H9 (cell line): ENCODE results near the gene CLMN. TPM values are rescaled to one million over a fixed set of nuclear protein-coding genes. Genes with fewer than 3 reads are reported as not detected.

Experiments used
- DNase-seq: peaks from one replicate; pipeline ENCODE4 v3.0.0-alpha.2; 2017
- H2AFZ ChIP-seq: one replicate; pipeline ENCODE4 v1.6.1; 2013; ENCODE audit warnings: mild to moderate bottlenecking, low read length, control low read depth, moderate library complexity
- H2AK5ac ChIP-seq: 2 replicates; pipeline ENCODE4 v1.6.1; 2013; ENCODE audit warnings: low read length, control low read depth, mixed read lengths; ENCODE audit not compliant: insufficient read length
- H2BK120ac ChIP-seq: one replicate; pipeline ENCODE4 v1.6.1; 2013; ENCODE audit warnings: low read depth, mild to moderate bottlenecking, low read length, control low read depth, inconsistent platforms; ENCODE audit not compliant: poor library complexity, severe bottlenecking
- H2BK12ac ChIP-seq: 2 replicates; pipeline ENCODE4 v1.6.1; 2013; ENCODE audit warnings: low read length, control low read depth, mixed read lengths, low read depth; ENCODE audit not compliant: insufficient read length
- H2BK15ac ChIP-seq: 2 replicates; pipeline ENCODE4 v1.6.1; 2013; ENCODE audit warnings: low read depth, low read length, control low read depth
- H2BK20ac ChIP-seq: one replicate; pipeline ENCODE4 v1.6.1; 2013; ENCODE audit warnings: low read depth, mild to moderate bottlenecking, low read length, control low read depth, inconsistent platforms; ENCODE audit not compliant: poor library complexity, severe bottlenecking
- H2BK5ac ChIP-seq: 2 replicates; pipeline ENCODE4 v1.6.1; 2013; ENCODE audit warnings: low read length, control low read depth, mixed read lengths; ENCODE audit not compliant: insufficient read length
- H3K14ac ChIP-seq: 2 replicates; pipeline ENCODE4 v1.6.1; 2013; ENCODE audit warnings: low read length, control low read depth; ENCODE audit not compliant: insufficient read depth
- H3K18ac ChIP-seq: 2 replicates; pipeline ENCODE4 v1.6.1; 2013; ENCODE audit warnings: low read depth, mild to moderate bottlenecking, mixed read lengths, low read length, control low read depth; ENCODE audit not compliant: insufficient read length
- H3K23ac ChIP-seq: 2 replicates; pipeline ENCODE4 v1.6.1; 2013; ENCODE audit warnings: low read length, control low read depth, mixed read lengths, low read depth; ENCODE audit not compliant: insufficient read length
- H3K23me2 ChIP-seq: 2 replicates; pipeline ENCODE4 v1.6.1; 2013; ENCODE audit warnings: low read depth, mild to moderate bottlenecking, mixed read lengths, low read length, control low read depth; ENCODE audit not compliant: insufficient read length, poor library complexity, severe bottlenecking
- H3K27ac ChIP-seq: 2 replicates; pipeline ENCODE4 v1.5.1; 2013; ENCODE audit warnings: low read length, control low read depth, mixed read lengths, low read depth; ENCODE audit not compliant: insufficient read length
- H3K27me3 ChIP-seq: 2 replicates; pipeline ENCODE4 v1.6.1; 2013; ENCODE audit warnings: low read length, control low read depth, inconsistent platforms; ENCODE audit not compliant: insufficient read depth
- H3K4ac ChIP-seq: 2 replicates; pipeline ENCODE4 v1.6.1; 2013; ENCODE audit warnings: low read depth, mild to moderate bottlenecking, control low read depth, inconsistent platforms, low read length, moderate library complexity
- H3K4me1 ChIP-seq: 2 replicates; pipeline ENCODE4 v1.6.1; 2013; ENCODE audit warnings: low read length, control low read depth, inconsistent platforms; ENCODE audit not compliant: insufficient read depth
- H3K4me2 ChIP-seq: 2 replicates; pipeline ENCODE4 v1.6.1; 2013; ENCODE audit warnings: low read length, control low read depth, mixed read lengths; ENCODE audit not compliant: insufficient read length, insufficient read depth
- H3K56ac ChIP-seq: 2 replicates; pipeline ENCODE4 v1.6.1; 2013; ENCODE audit warnings: low read depth, mild to moderate bottlenecking, mixed read lengths, low read length, control low read depth; ENCODE audit not compliant: insufficient read length
- H3K79me1 ChIP-seq: 2 replicates; pipeline ENCODE4 v1.6.1; 2013; ENCODE audit warnings: low read depth, mild to moderate bottlenecking, moderate library complexity, low read length, control low read depth, inconsistent platforms; ENCODE audit not compliant: insufficient read depth, poor library complexity, severe bottlenecking
- H3K79me2 ChIP-seq: 2 replicates; pipeline ENCODE4 v1.6.1; 2013; ENCODE audit warnings: low read length, control low read depth, inconsistent platforms; ENCODE audit not compliant: insufficient read depth
- H3K9ac ChIP-seq: 2 replicates; pipeline ENCODE4 v1.6.1; 2013; ENCODE audit warnings: low read length, control low read depth, mixed read lengths; ENCODE audit not compliant: insufficient read length; ENCODE audit errors: extremely low read depth
- H3K9me3 ChIP-seq: one replicate; pipeline ENCODE4 v1.6.1; 2013; ENCODE audit warnings: low read depth, low read length, inconsistent platforms; ENCODE audit not compliant: control insufficient read depth
- H3T11ph ChIP-seq: one replicate; pipeline ENCODE4 v1.6.1; 2013; ENCODE audit warnings: mild to moderate bottlenecking, low read length, control low read depth, inconsistent platforms
- H4K20me1 ChIP-seq: one replicate; pipeline ENCODE4 v1.6.1; 2013; ENCODE audit not compliant: control insufficient read depth, insufficient read length, insufficient read depth
- H4K5ac ChIP-seq: 2 replicates; pipeline ENCODE4 v1.6.1; 2013; ENCODE audit warnings: low read depth, mild to moderate bottlenecking, mixed read lengths, low read length, control low read depth; ENCODE audit not compliant: insufficient read length
- H4K8ac ChIP-seq: replicated peaks from 2 replicates; pipeline ENCODE4 v1.6.1; 2013; ENCODE audit warnings: low read length, control low read depth, mixed read lengths, low read depth; ENCODE audit not compliant: insufficient read length
- H4K91ac ChIP-seq: 2 replicates; pipeline ENCODE4 v1.6.1; 2013; ENCODE audit warnings: low read depth, mild to moderate bottlenecking, moderate library complexity, mixed read lengths, low read length, control low read depth; ENCODE audit not compliant: insufficient read length
- H3K27ac Mint-ChIP-seq, 3 experiments: 2 replicates in 2 of 3; 3 replicates in 1 of 3; pipeline ENCODE4 v1.8.0; 2020 to 2021; ENCODE audit warnings: mixed read lengths in 3 of 3, mild to moderate bottlenecking in 1 of 3, moderate library complexity in 1 of 3
- H3K27me3 Mint-ChIP-seq: 2 replicates; pipeline ENCODE4 v1.8.0; 2021; ENCODE audit warnings: low read depth, mild to moderate bottlenecking, moderate library complexity, mixed read lengths
- H3K36me3 Mint-ChIP-seq, 3 experiments: 2 replicates in 2 of 3; 3 replicates in 1 of 3; pipeline ENCODE4 v1.8.0; 2020 to 2021; ENCODE audit warnings: low read depth in 3 of 3, mixed read lengths in 3 of 3; ENCODE audit not compliant: insufficient read depth in 1 of 3
- H3K4me1 Mint-ChIP-seq, 2 experiments: 2 replicates each; pipeline ENCODE4 v1.8.0; 2020; ENCODE audit warnings: mixed read lengths in 2 of 2
- H3K4me3 Mint-ChIP-seq, 2 experiments: 2 replicates in 1 of 2; 3 replicates in 1 of 2; pipeline ENCODE4 v1.8.0; 2020 to 2021; ENCODE audit warnings: mild to moderate bottlenecking in 2 of 2, mixed read lengths in 2 of 2, moderate library complexity in 1 of 2
- H3K9me3 Mint-ChIP-seq, 2 experiments: 2 replicates in 1 of 2; 3 replicates in 1 of 2; pipeline ENCODE4 v1.8.0; 2020; ENCODE audit warnings: mild to moderate bottlenecking in 2 of 2, mixed read lengths in 2 of 2, moderate library complexity in 1 of 2
- CTCF ChIP-seq: fragments of 200-600 bp; sonication (generic); conservative IDR thresholded peaks from 3 replicates; pipeline ENCODE4 v1.8.0; 2021; ENCODE audit warnings: antibody characterized with exemption, mild to moderate bottlenecking
- WGBS: extraction: QIAGEN DNeasy Blood & Tissue Kit; methylation state at CpG from one replicate; pipeline ENCODE4 v1.1.7; 2013; ENCODE audit warnings: missing lambda C conversion rate, low lambda C conversion rate, mixed read lengths; ENCODE audit not compliant: insufficient read length; ENCODE audit errors: extremely low coverage; 5-methylcytosine and 5-hydroxymethylcytosine counted together
- total RNA-seq: library from RNA; stranded (reverse); gene quantifications from 2 replicates; pipeline ENCODE4 v1.2.1, GENCODE V29; 2021

CLMN gene
- total RNA-seq, 1 experiment from 2014 or later, result 7.6 TPM

DNA sequence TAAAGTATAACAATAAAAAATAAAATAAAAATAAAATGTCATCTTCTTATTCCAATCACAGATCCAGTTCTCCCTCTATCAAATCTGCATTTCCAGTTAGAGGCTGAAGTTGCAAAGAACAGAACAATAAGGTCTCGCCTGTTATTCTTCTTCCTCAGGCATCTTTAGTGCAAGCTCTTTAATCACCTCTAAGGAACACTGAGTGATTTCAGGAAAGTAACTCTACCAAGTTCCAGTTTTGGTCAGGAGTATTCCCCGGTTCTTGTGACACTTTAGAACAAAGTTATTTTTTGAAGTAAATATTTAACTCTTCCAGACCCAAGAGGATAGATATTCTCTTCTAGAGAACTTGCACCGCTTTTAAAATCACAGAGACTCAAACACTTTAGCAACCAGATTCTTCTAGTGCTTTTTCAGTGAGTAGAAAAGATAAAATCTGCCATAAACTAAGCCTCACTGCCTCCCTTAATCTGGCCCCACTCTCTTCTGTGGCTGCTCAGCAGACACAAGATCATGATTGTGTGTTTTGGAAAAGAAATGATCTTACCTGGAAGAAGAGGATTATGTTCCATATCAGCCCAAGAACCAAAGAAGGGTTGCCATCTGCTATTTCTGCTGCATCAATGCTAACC is 104.5 kb downstream of the CLMN start:
- H3K79me2 ChIP-seq, result no peaks in the 10 kb centered on the region
- WGBS, result no CpG with 5 or more reads among the region's 3 CpGs

More for the DNA sequence above, 104.5 kb downstream of the CLMN start:
- Mint-ChIP-seq H3K9me3 (no peaks in the 10 kb centered on the region), H3K4me3 (no peak overlapping the region), H3K4me1 (peaks cover 29 to 32% of the 10 kb centered on the region in 2 experiments), H3K27ac (no peak overlapping the region), H3K36me3 (no peaks in the 10 kb centered on the region; a peak in 1 of 7 replicates), H3K27me3 (peaks cover 46% of the 10 kb centered on the region)
- Histone ChIP-seq H3K4ac (no peak overlapping the region), H3K9me3 (no peaks in the 10 kb centered on the region), H3K23ac (no peak overlapping the region), H3K56ac (no peak overlapping the region), H3K79me1 (no peaks in the 10 kb centered on the region), H3K4me1 (peaks cover 9% of the 10 kb centered on the region), H2BK20ac (no peak overlapping the region), H3K27me3 (no peaks in the 10 kb centered on the region), H3K14ac (no peak overlapping the region), H4K5ac (no peak overlapping the region), H3T11ph (no peak overlapping the region), H2AK5ac (no peak overlapping the region), H3K4me2 (no peak overlapping the region), H3K27ac (no peak overlapping the region), H2BK12ac (no peak overlapping the region), H4K20me1 (no peaks in the 10 kb centered on the region), H3K23me2 (no peaks in the 10 kb centered on the region), H3K18ac (no peak overlapping the region), H3K9ac (no peak overlapping the region), H2BK5ac (no peak overlapping the region), H2BK15ac (no peak overlapping the region), H4K91ac (no peak overlapping the region), H2BK120ac (no peak overlapping the region), H4K8ac (no peak overlapping the region), H2AFZ (no peak overlapping the region)
- no peak for TF ChIP-seq CTCF
- no peak for DNase-seq
